Measurements from ENCODE around the gene EPHB4.

Gene EPHB4

GRCh38 chr7:100854146-100854895 lies 27.0 kb upstream of the EPHB4 start:
- DNase-seq (ENCODE audit: low spot score), result peak; percentile 3

DNA sequence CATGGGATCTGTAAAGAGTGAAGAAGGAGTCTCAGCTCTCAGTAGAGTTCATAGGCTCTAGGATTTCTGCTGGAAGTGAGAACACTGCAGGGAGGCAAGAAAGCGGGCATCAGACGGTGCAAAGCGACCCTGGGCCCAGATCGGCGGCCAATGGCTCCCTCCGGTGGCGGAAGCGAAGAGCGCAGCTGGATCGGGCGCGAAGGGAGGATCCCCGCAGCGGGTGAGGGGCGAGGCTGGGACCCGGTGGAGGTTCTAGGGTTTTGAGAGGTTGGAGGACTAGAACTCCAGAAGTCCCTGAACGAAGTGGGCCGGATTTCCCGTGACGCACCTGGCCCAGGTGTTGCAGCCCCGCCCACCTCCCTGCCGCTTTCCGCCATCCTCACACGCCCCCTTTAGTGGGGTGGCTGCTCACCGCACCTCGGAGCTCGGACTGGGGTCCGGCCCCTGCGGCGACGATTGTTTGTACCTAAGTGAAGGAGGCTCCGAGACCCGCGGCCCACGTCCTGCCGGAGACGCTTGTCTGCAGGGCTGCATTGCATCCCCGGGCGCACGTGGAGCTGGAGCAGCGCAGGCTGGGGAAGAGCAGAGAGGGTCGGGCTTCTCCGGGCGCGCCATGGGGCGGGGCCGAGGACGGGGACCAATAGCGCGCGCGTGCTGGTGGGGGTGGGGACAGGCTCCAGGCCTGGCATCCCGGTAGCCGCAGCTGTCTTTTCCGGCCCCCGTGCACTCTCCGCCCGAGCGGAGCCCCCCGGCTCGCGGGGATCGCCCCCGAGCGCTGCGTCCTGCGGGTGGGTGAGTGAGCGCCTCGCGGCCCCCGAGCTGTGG lies 24.9 kb upstream of the EPHB4 start, which contains the start of gene SLC12A9:
TSS of gene SLC12A9 (plus strand) at position 666 of the 825 bp plus-strand sequence. CDS start 1,485 bp downstream, outside the sequence.
- peak; percentile 98 for DNase-seq (ENCODE audit: low spot score)

DNA sequence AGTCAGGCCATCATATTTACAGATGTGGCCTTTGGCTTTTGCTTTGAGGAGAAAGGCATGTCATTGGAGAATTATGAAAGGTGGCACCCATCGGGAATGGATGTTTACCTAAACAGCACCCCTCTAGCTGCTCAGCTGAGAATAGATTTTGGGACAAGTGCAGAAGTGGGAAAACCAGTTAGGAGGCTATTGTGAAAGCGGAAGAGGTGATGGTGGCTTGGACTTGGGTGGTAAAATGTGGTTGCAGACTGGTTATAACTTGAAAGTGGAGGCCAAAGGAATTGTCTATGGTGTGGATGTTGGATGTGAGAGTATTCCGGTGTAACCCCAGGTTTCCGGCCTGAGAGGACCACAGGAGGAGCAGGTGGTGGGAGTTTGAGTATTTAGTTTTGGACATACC lies 20.0 kb upstream of the EPHB4 start:
- no peak for DNase-seq (ENCODE audit: low spot score)

- no peak for DNase-seq (ENCODE audit: low spot score)
These were observed 13.3 kb upstream of the EPHB4 start for GRCh38 chr7:100840470-100841100.

DNA sequence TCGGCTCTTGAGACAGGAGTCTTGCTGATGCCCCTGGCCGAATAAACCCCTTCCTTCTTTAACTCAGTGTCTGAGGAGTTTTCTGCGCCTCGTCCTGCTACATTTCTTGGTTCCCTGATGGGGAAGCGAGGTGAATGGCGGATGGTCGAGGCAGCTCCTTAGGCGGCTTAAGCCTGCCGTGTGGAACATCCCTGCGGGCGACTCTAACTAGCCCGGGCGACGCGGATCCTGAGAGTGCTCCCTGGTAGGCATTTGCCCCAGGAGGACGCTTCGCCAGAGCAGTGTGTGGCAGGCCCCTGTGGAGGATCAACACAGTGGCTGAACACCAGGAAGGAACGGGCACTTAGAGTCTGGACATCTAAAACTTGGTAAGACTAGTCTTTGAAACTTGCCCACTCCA lies 12.0 kb upstream of the EPHB4 start:
- no peak for DNase-seq (ENCODE audit: low spot score)

DNA sequence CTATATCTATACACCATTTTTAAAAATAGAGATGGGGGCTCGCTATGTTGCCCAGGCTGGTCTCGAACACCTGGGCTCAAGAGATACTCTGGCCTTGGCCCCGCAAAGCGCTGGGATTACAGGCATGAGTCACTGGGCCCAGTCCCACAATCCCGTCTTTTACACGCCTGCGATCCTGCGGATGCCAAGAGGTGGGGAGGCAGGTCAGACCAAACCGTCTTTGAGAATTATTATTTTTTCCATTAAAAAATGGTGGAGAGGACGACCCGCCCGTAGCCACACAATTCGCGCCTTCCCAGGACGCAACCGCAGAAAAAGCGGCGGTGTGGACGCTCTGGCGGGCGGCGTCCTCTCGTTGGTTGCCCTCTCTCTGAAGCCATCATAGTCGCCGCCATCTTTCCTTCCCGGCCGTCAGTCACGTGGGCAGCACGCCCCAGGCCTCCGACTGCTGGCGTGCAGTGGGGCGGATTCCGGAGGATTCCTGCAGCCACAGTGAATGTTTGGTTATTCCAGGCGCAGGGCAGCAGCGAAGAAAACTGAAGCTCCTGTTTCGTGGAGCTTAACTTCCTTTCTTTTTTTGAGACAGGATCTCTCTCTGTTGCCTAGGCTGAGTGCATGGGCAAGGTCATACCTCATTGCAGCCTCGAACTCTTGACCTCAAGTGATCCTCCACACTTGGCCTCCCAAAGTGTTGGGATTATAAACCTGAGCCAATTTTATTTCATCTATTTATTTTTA lies 9.9 kb upstream of the EPHB4 start:
- peak; percentile 95 for DNase-seq (ENCODE audit: low spot score)

GRCh38 chr7:100836812-100837098 lies 9.4 kb upstream of the EPHB4 start:
- DNase-seq (ENCODE audit: low spot score), result no peak

- DNase-seq (ENCODE audit: low spot score), result peak; percentile 5
These were observed 8.8 kb upstream of the EPHB4 start for GRCh38 chr7:100835903-100836811.

- no peak for DNase-seq (ENCODE audit: low spot score)
These were observed 4.9 kb upstream of the EPHB4 start for GRCh38 chr7:100832281-100832633.

- no peak for DNase-seq (ENCODE audit: low spot score)
These were observed 3.1 kb upstream of the EPHB4 start for GRCh38 chr7:100830396-100830795.

DNA sequence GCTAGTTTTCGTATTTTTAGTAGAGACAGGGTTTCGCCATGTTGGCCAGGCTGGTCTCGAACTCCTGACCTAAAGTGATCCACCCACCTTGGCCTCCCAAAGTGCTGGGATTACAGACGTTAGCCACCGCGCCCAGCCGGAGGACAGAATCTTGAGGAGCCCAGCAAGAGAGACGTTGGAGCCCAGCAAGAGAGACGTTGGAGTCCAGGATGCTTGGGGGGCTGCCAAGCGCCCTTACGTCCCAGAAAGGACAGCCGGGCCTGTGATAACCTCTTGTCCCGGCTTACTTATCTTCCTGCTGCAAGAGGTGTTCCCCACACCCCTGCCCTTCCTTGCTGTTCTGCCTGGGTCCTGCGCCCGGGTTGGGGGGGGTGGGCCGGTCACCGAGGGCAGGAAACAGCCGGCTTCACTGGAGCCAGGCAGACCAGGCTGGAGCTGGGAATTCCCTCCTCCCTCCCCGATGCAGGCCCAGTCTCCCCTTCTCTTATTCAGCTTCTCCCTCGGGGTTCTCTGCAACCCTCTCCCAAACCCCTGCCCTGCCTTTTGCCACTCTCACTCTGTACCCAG lies 1.9 kb upstream of the EPHB4 start:
- DNase-seq (ENCODE audit: low spot score), result no peak

- DNase-seq (ENCODE audit: low spot score), result peak; percentile 42
These were observed 601 bp downstream of the EPHB4 start for GRCh38 chr7:100826514-100827329.

- peak; percentile 59 for DNase-seq (ENCODE audit: low spot score)
These were observed 1.4 kb downstream of the EPHB4 start for GRCh38 chr7:100825751-100826513.

GRCh38 chr7:100825215-100825671 lies 2.1 kb downstream of the EPHB4 start:
- DNase-seq (ENCODE audit: low spot score), result peak; percentile 51

DNA sequence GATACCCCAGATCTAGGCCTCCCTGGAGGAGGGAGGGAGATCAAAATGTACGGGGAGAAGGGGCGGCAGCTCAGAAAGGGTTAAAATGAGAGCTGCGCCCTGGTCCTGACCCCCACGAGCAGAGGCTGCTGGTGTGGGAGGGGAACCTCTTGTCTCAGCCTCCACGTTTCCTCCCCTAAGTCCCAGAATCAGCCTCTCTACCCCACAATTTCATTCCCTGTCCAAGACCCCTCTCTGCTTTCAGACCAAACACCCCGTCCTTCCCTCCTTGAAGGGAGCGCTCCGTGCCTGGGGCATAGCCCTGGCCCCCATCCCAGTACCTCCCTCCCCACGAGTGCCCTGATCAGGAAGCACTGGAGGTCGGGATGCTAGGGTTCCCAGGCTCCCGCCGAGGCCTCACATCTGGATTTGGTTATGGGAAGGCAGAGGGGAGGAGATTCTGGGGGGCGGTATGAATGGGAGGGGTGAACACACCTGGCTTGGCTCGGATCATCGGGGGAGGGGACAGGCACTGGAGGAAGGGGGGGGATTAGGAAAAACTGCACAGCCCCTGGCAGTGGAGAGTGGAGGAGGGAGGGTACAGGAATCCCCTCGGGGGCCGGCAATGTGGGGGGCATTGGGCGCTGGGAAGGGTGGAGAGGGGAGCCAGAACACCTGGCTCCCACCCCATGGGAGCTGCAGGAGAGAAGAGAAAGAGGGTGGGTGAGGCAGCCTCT lies 2.7 kb downstream of the EPHB4 start:
- no peak for DNase-seq (ENCODE audit: low spot score)

DNA sequence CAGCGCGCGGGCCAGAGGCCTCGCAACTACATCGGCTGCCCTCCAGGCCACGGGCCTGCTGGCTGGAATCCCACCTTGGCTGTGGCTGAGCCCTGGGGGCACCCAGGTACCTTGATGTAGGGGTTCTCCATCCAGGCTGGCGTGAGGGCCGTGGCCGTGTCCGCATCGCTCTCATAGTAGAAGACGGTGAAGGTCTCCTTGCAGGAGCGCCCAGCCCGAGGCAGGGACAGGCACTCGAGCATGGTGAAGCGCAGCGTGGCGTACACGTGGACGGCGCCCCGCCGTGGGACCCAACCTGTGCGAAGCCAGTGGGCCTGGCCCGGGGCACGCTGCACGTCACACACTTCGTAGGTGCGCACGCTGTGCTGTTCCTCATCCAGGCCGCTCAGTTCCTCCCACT lies 3.8 kb downstream of the EPHB4 start:
- no peak for DNase-seq (ENCODE audit: low spot score)

DNA sequence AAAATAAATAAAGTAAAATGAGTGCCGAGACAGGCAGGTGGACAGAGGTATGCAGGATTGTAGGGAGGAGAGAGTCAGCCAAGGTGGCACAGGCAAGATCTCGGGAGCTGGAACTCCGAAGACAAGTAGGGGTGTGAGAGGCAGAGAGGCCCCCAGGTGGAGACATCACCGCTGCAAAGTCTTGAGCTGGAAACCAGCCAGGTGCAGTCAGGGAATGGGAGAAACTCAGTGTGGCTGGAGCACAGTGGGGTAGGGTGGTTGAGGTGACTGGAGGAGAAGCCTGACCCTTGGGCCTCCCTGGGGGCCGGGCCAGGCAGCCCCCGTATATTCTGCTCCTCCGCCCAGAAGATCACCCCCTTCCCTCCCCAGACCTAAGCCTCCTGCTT lies 4.2 kb downstream of the EPHB4 start:
- no peak for DNase-seq (ENCODE audit: low spot score)
